ENCODE results near the gene ATP2C2.

The ATP2C2 gene

DNA sequence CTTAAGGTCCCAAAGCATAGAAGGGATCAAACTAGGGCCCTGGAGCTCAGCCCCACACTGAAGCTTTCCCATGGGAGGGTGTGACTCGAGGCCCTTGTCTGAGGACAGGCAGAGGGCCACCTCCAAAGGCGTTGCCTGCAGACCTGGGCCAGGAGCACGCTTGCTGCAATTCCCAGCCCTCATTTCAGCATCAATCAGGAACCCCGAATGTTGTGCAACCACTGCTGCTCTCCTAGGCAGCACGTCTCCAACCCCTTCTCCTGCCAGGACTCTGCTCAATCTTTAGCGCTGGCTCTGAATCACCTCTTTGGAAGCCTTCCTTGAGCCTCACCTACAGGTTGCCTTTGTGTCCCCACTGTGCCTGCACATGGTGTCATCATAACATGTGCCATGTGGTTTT, 14.0 kb upstream of the ATP2C2 start:
- no peaks in the 10 kb centered on the region for H3K36me3 ChIP-seq (ENCODE audit: low read depth)
- no peaks in the 10 kb centered on the region for H3K9me3 ChIP-seq (ENCODE audit: severe bottlenecking)
- H3K4me3 ChIP-seq (ENCODE audit: severe bottlenecking), result no peak overlapping the region
- ATAC-seq (ENCODE audit: low read depth) (no peak), DNase-seq (ENCODE audit: low spot score) (no peak)
- no peak overlapping the region for H3K27ac ChIP-seq (ENCODE audit: poor library complexity, severe bottlenecking)
- peaks cover 29% of the 10 kb centered on the region for H3K4me1 ChIP-seq (ENCODE audit: insufficient read depth, poor library complexity, severe bottlenecking)
- H3K27me3 ChIP-seq (ENCODE audit: insufficient read depth, poor library complexity, severe bottlenecking), result no peaks in the 10 kb centered on the region
- TF ChIP-seq, protein P1, sequence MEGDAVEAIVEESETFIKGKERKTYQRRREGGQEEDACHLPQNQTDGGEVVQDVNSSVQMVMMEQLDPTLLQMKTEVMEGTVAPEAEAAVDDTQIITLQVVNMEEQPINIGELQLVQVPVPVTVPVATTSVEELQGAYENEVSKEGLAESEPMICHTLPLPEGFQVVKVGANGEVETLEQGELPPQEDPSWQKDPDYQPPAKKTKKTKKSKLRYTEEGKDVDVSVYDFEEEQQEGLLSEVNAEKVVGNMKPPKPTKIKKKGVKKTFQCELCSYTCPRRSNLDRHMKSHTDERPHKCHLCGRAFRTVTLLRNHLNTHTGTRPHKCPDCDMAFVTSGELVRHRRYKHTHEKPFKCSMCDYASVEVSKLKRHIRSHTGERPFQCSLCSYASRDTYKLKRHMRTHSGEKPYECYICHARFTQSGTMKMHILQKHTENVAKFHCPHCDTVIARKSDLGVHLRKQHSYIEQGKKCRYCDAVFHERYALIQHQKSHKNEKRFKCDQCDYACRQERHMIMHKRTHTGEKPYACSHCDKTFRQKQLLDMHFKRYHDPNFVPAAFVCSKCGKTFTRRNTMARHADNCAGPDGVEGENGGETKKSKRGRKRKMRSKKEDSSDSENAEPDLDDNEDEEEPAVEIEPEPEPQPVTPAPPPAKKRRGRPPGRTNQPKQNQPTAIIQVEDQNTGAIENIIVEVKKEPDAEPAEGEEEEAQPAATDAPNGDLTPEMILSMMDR (IDR thresholded peaks at IDR 0.05; ENCODE audit: poor library complexity, severe bottlenecking), result no peak

DNA sequence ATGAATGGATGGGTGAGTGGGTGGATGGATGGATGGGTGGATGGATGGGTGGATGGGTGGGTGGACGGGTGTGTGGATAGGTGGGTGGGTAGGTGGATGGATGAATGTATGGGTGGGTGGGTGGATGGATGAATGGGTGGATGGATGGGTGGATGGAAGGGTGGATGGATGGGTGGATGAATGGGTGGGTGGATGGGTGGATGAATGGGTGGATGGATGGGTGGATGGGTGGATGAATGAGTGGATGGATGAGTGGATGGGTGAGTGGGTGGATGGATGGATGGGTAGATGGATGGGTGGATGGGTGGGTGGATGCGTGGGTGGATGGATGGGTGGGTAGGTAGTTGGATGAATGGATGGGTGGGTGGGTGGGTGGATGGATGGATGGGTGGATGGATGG, 13.2 kb upstream of the ATP2C2 start:
- H3K4me1 ChIP-seq (ENCODE audit: insufficient read depth, poor library complexity, severe bottlenecking), result peaks cover 34% of the 10 kb centered on the region
- DNase-seq (ENCODE audit: low spot score), result no peak
- ATAC-seq (ENCODE audit: low read depth), result no peak
- H3K9me3 ChIP-seq (ENCODE audit: severe bottlenecking), result no peaks in the 10 kb centered on the region
- no peaks in the 10 kb centered on the region for H3K27me3 ChIP-seq (ENCODE audit: insufficient read depth, poor library complexity, severe bottlenecking)
- no peaks in the 10 kb centered on the region for H3K36me3 ChIP-seq (ENCODE audit: low read depth)
- H3K27ac ChIP-seq (ENCODE audit: poor library complexity, severe bottlenecking), result no peak overlapping the region
- TF ChIP-seq, protein P1 (IDR thresholded peaks at IDR 0.05; ENCODE audit: poor library complexity, severe bottlenecking), result no peak
- H3K4me3 ChIP-seq (ENCODE audit: severe bottlenecking), result no peak overlapping the region

DNA sequence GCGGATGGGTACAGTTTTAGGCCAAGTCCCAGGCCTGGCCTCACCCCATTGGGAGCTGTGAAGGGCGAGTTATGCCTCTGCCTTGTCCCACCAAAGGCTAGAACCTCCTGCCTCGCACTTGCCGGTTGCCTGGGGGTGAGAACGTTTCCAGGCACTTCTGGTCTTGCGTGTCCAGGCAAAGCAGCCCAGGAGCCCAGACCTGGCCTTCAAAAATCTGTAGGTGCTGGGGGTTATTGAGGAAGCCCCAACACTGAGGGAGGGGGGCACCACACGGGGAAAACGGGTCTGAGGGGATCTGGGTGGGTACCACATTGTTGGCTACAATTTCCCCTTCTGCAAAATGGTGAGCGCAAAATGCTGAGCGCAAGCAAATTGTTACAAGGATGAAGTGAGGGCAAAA, 12.2 kb upstream of the ATP2C2 start:
- TF ChIP-seq, protein P1 (IDR thresholded peaks at IDR 0.05; ENCODE audit: poor library complexity, severe bottlenecking), result no peak
- ATAC-seq (ENCODE audit: low read depth), result no peak
- Histone ChIP-seq H3K9me3 (ENCODE audit: severe bottlenecking) (no peaks in the 10 kb centered on the region), H3K27ac (ENCODE audit: poor library complexity, severe bottlenecking) (peak overlapping the region; percentile 77), H3K4me1 (ENCODE audit: insufficient read depth, poor library complexity, severe bottlenecking) (peaks cover 42% of the 10 kb centered on the region), H3K27me3 (ENCODE audit: insufficient read depth, poor library complexity, severe bottlenecking) (no peaks in the 10 kb centered on the region), H3K36me3 (ENCODE audit: low read depth) (no peaks in the 10 kb centered on the region), H3K4me3 (ENCODE audit: severe bottlenecking) (no peak overlapping the region)
- no peak for DNase-seq (ENCODE audit: low spot score)

DNA sequence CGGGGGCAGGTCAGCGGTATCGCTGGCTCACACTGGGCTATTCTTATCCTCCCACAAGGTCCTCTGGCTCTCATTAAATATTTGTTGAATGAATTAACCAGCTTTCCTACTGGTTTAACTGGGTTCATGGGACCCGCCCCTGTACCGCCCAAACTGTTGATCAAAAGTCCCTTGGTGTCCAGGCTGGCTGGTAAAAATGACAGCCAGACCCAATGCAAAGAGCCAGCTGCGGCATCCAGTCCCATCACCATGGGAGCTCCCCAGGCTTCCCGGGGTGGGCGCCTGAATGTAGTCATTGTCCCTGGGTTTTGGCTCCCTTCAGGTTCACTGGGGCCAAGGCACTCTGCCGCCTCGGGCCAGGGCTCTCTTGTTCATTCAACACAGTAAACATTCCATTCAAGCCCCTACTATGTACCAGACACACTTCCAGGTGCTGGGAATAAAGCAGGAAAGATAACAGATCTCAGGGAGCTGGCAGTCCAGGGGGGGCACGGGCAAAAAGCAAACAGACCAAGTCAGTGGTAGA, 11.7 kb upstream of the ATP2C2 start:
- Histone ChIP-seq H3K9me3 (ENCODE audit: severe bottlenecking) (no peaks in the 10 kb centered on the region), H3K36me3 (ENCODE audit: low read depth) (no peaks in the 10 kb centered on the region), H3K27me3 (ENCODE audit: insufficient read depth, poor library complexity, severe bottlenecking) (no peaks in the 10 kb centered on the region), H3K4me1 (ENCODE audit: insufficient read depth, poor library complexity, severe bottlenecking) (peaks cover 42% of the 10 kb centered on the region), H3K4me3 (ENCODE audit: severe bottlenecking) (no peak overlapping the region), H3K27ac (ENCODE audit: poor library complexity, severe bottlenecking) (peak overlapping the region; percentile 77)
- no peak for DNase-seq (ENCODE audit: low spot score)
- TF ChIP-seq, protein P1 (IDR thresholded peaks at IDR 0.05; ENCODE audit: poor library complexity, severe bottlenecking), result no peak
- ATAC-seq (ENCODE audit: low read depth), result peak; percentile 73

DNA sequence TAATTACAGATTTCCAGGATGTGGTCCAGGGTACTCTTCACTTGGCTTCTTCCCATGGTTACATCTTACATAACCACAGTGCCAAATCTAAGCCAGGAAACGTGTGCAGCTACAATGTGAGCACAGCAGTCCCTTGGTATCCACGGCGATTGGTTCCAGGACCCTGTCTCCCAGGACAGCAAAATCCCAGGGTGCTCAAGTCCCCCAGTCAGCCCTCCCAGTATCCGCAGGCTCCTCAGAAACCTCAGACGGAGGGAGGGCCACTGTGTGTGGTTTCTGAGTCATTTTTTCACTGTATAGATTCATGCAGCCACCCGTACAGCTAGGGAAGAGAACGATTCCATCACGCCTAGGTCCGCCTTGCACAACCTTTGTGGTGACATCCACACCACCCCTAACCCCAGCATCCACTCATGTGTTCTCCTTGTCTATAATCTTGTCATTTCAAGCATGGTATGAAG, 11.1 kb upstream of the ATP2C2 start:
- Histone ChIP-seq H3K27ac (ENCODE audit: poor library complexity, severe bottlenecking) (peak overlapping the region; percentile 77), H3K4me3 (ENCODE audit: severe bottlenecking) (no peak overlapping the region), H3K36me3 (ENCODE audit: low read depth) (no peaks in the 10 kb centered on the region), H3K9me3 (ENCODE audit: severe bottlenecking) (no peaks in the 10 kb centered on the region), H3K27me3 (ENCODE audit: insufficient read depth, poor library complexity, severe bottlenecking) (no peaks in the 10 kb centered on the region), H3K4me1 (ENCODE audit: insufficient read depth, poor library complexity, severe bottlenecking) (peaks cover 42% of the 10 kb centered on the region)
- TF ChIP-seq, protein P1 (IDR thresholded peaks at IDR 0.05; ENCODE audit: poor library complexity, severe bottlenecking), result no peak
- ATAC-seq (ENCODE audit: low read depth) (peak; percentile 90), DNase-seq (ENCODE audit: low spot score) (no peak)
